Measurements from ENCODE around the gene TTC23L. TPM values are rescaled to one million over a fixed set of nuclear protein-coding genes. Genes with fewer than 3 reads are reported as not detected.

The TTC23L gene
- total RNA-seq, 4 donors from 2014 or later = 0.13 to 0.73 TPM; not detected in 2

DNA sequence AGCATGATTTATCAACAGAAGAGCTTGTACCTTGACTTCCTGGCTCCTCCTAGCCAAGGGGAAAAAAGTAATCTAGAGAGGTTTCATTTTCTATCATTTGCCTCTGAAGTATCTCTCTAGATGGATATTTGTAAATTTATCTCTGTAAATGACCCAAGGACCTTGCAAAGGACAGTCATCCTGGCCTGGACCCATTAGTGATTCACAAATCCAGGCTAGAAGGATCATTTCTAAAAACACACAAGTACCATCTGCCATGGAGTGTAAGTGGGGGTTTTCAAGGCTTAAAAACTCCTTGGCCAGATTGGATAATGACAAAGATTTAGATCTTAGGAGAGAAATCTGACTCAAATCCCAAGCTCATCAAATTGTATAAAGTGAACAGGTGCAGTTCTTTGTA is 8.1 kb downstream of the TTC23L start:
- no peaks in the 10 kb centered on the region for H3K4me1 ChIP-seq
- H3K27me3 ChIP-seq = no peaks in the 10 kb centered on the region
- H3K27ac ChIP-seq = no peak overlapping the region
- TF ChIP-seq EP300 (IDR thresholded peaks at IDR 0.05) (no peak), POLR2AphosphoS5 (IDR thresholded peaks at IDR 0.05) (no peak), CTCF (IDR thresholded peaks at IDR 0.05) (no peak), POLR2A (IDR thresholded peaks at IDR 0.05) (no peak)
- no peak overlapping the region for H3K4me3 ChIP-seq
- H3K36me3 ChIP-seq = no peaks in the 10 kb centered on the region
- ATAC-seq = no peak
- no peaks in the 10 kb centered on the region for H3K9me3 ChIP-seq

DNA sequence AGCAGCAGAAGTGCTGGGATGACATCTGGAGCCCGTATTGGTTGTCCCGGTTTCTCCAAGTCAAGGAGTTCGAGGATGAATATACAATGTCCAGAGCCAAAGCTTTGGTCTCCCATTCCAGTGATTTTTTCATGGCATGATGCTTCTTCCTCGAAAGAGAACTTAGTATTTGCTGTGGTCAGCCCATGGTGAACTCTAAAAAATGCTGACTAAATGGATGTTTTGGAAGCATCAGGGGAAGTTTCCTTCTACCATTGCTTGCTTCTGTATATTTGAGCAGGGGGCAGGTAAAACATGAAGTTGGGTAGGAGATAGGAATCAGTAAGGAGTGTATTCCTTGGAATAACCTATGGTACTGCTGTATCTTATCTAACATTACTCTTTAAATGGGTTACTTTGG is 8.6 kb downstream of the TTC23L start:
- ATAC-seq = no peak
- TF ChIP-seq POLR2A (IDR thresholded peaks at IDR 0.05) (no peak), POLR2AphosphoS5 (IDR thresholded peaks at IDR 0.05) (no peak), EP300 (IDR thresholded peaks at IDR 0.05) (no peak), CTCF (IDR thresholded peaks at IDR 0.05) (no peak)
- no peaks in the 10 kb centered on the region for H3K9me3 ChIP-seq
- WGBS, 2 donors (ENCODE audit: low coverage in 1 of 2) = 92% methylated on average over 3 of the region's 4 CpGs; no CpG with 5 or more reads in 1 of the 2 donors
- no peak overlapping the region for H3K27ac ChIP-seq
- no peaks in the 10 kb centered on the region for H3K36me3 ChIP-seq
- no peaks in the 10 kb centered on the region for H3K27me3 ChIP-seq
- H3K4me3 ChIP-seq = no peak overlapping the region
- H3K4me1 ChIP-seq = no peaks in the 10 kb centered on the region

DNA sequence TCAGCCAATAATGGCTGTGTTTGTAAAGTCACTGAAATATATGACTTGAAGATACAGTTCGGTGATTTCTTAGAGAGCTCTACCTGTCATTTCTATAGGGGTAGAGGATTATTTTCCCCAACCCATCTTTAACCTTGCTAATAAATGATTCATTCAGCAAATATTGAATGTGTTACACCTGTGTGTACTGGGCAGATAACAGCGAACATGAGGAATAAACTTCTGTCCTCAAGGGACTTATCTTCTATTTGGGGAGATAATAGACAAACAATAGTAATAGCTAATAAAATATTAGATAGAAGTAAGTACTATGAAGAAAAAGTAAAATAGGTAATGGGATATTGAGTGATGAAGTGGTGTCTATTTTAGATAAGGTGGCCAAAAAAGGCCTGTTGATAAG is 9.3 kb downstream of the TTC23L start:
- 80 to 100% methylated on average over 2 of the region's 2 CpGs for WGBS, 2 donors (ENCODE audit: low coverage in 1 of 2)
- Histone ChIP-seq H3K9me3 (no peaks in the 10 kb centered on the region), H3K36me3 (no peaks in the 10 kb centered on the region), H3K27ac (no peak overlapping the region), H3K4me3 (no peak overlapping the region), H3K27me3 (no peaks in the 10 kb centered on the region), H3K4me1 (no peaks in the 10 kb centered on the region)
- TF ChIP-seq POLR2AphosphoS5 (IDR thresholded peaks at IDR 0.05) (no peak), POLR2A (IDR thresholded peaks at IDR 0.05) (no peak), CTCF (IDR thresholded peaks at IDR 0.05) (no peak)
- ATAC-seq = no peak

DNA sequence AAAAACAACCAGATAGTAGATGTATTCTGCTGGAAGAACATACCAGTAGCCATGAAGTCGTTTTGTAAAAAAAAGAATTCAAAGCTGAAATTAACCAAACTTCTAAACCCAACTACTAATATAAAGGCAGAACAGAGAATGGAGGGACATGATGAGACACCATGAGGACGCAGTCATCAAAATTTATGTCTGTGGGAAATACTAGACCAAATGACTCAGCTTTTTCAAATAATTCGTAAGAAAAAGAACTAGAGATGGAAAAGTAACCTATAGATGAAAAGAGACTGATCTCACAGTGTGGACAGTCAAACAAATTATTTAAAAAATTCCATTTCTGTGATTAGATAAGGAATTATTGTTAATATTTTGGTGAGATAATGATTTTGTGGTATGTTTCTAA is 10.3 kb downstream of the TTC23L start:
- Histone ChIP-seq H3K9me3 (no peaks in the 10 kb centered on the region), H3K36me3 (no peaks in the 10 kb centered on the region), H3K27ac (no peak overlapping the region), H3K4me3 (no peak overlapping the region), H3K27me3 (no peaks in the 10 kb centered on the region), H3K4me1 (no peaks in the 10 kb centered on the region)
- 93 to 97% methylated on average over 3 of the region's 3 CpGs for WGBS, 2 donors (ENCODE audit: low coverage in 1 of 2)
- ATAC-seq = no peak
- TF ChIP-seq EP300 (IDR thresholded peaks at IDR 0.05) = no peak
- no peak for TF ChIP-seq POLR2A (IDR thresholded peaks at IDR 0.05)
- TF ChIP-seq POLR2AphosphoS5 (IDR thresholded peaks at IDR 0.05) = no peak
- TF ChIP-seq CTCF (IDR thresholded peaks at IDR 0.05) = no peak

DNA sequence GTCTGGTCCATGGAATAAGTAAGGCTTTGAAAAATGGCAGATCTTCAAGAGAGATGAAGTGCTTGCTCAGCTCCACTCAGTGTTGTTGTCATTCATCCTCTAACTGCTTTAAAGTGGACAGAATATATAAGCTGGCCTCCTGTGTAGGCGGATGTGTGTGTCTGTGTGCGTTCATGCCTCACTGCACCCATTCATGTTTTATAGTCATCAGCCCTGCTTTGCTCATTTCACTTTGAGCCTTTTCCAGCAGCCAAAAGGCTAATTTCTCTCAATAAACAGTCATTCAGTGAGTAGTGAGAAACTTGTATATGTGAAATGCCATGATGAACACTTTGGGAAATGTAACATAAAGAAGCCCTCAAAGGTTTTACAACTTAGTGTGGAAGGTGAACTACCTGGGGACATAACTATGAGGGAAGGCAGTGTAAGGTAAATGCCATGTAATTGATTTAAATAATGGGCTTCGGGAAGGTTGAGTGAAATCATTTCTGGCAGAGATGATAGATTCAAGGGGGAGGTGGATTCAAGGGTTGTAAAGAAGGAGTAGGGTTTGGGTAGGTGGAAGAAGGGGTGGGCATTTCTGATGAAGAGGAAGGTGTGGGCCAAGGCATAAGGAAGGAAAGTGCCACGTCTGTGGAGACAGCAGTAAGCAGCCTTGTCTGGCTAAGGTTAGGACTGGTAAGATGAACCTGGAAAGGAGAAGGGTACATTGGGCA is 15.7 kb downstream of the TTC23L start:
- H3K36me3 ChIP-seq = no peaks in the 10 kb centered on the region
- no peak for ATAC-seq
- no peak overlapping the region for H3K4me3 ChIP-seq
- no peaks in the 10 kb centered on the region for H3K27me3 ChIP-seq
- no peaks in the 10 kb centered on the region for H3K9me3 ChIP-seq
- TF ChIP-seq EP300 (IDR thresholded peaks at IDR 0.05) = no peak
- no peak for TF ChIP-seq POLR2A (IDR thresholded peaks at IDR 0.05)
- no peak for TF ChIP-seq POLR2AphosphoS5 (IDR thresholded peaks at IDR 0.05)
- no peak for TF ChIP-seq CTCF (IDR thresholded peaks at IDR 0.05)
- H3K27ac ChIP-seq = no peak overlapping the region
- 60 to 90% methylated on average over 3 to 4 of the region's 4 CpGs for WGBS, 2 donors (ENCODE audit: low coverage in 1 of 2)
- no peaks in the 10 kb centered on the region for H3K4me1 ChIP-seq

Measured in gastroesophageal sphincter (tissue), 4 donors.